HG02571 (cell line): ENCODE results near the gene SS18L1.

ENCODE experiments used
- ATAC-seq: cut with Tn5 transposase; IDR thresholded peaks from one replicate; pipeline ENCODE4 v1.9.1; 2021; ENCODE audit warnings: mild to moderate bottlenecking, moderate library complexity; ENCODE audit not compliant: unreplicated experiment

The SS18L1 gene

GRCh38 chr20:62222972-62223371, 79.4 kb downstream of the SS18L1 start:
- ATAC-seq, result no peak

- ATAC-seq, result no peak
Measured at GRCh38 chr20:62223571-62223970, 80.0 kb downstream of the SS18L1 start.

GRCh38 chr20:62224113-62224855, 80.7 kb downstream of the SS18L1 start:
- no peak for ATAC-seq

GRCh38 chr20:62225026-62225425, 81.5 kb downstream of the SS18L1 start:
- no peak for ATAC-seq

GRCh38 chr20:62225820-62226635, 82.5 kb downstream of the SS18L1 start:
- no peak for ATAC-seq

- ATAC-seq, result no peak
Measured at GRCh38 chr20:62226707-62227590, 83.4 kb downstream of the SS18L1 start.

- no peak for ATAC-seq
Measured at GRCh38 chr20:62227591-62227976, 84.0 kb downstream of the SS18L1 start.

- ATAC-seq, result no peak
Measured at GRCh38 chr20:62227977-62228958, 84.7 kb downstream of the SS18L1 start.

- no peak for ATAC-seq
Measured at GRCh38 chr20:62228982-62229545, 85.5 kb downstream of the SS18L1 start.

- ATAC-seq, result no peak
Measured at GRCh38 chr20:62229667-62230066, 86.1 kb downstream of the SS18L1 start.

GRCh38 chr20:62230276-62230675, 86.7 kb downstream of the SS18L1 start:
- ATAC-seq, result no peak

- no peak for ATAC-seq
Measured at GRCh38 chr20:62230696-62231095, 87.1 kb downstream of the SS18L1 start.

- ATAC-seq, result no peak
Measured at GRCh38 chr20:62231292-62231691, 87.7 kb downstream of the SS18L1 start.
